Measurements from ENCODE around the gene PLXNB1. TPM values are rescaled to one million over a fixed set of nuclear protein-coding genes. Genes with fewer than 3 reads are reported as not detected.
A peak's percentile ranks its signal among the peaks of the same experiment; 100 is the strongest.

The PLXNB1 gene
- total and polyA plus RNA-seq, 2 of the 13 experiments (the other 11 are each of a cell fraction or from before 2014, with no cell fraction given): 86.0 to 143 TPM

GRCh38 chr3:48425281-48425812 is 4.5 kb downstream of the PLXNB1 start (continued):
- TF ChIP-seq SPEN (CRISPR knock-in tag; IDR thresholded peaks at IDR 0.05; ENCODE audit: low read depth) (no peak), ZSCAN12 (CRISPR knock-in tag; IDR thresholded peaks at IDR 0.05) (no peak), GPN1 (CRISPR knock-in tag; IDR thresholded peaks at IDR 0.05; ENCODE audit: borderline replicate concordance) (no peak), PATZ1 (CRISPR knock-in tag; IDR thresholded peaks at IDR 0.05) (peak; percentile 49; the same call in 1 of the 2 replicates), ZNF614 (CRISPR knock-in tag; IDR thresholded peaks at IDR 0.05; ENCODE audit: borderline replicate concordance) (no peak), RBM22 (optimal IDR thresholded peaks at IDR 0.05; ENCODE audit: low read length) (no peak), ZBTB10 (CRISPR knock-in tag; IDR thresholded peaks at IDR 0.05; ENCODE audit: borderline replicate concordance) (no peak), FOXO4 (CRISPR knock-in tag; conservative IDR thresholded peaks at IDR 0.05) (no peak), ZNF547 (CRISPR knock-in tag; IDR thresholded peaks at IDR 0.05) (no peak), ZFP41 (CRISPR knock-in tag; IDR thresholded peaks at IDR 0.05; ENCODE audit: borderline replicate concordance) (no peak), AKNA (CRISPR knock-in tag; IDR thresholded peaks at IDR 0.05; ENCODE audit: borderline replicate concordance) (no peak), ELF1 (CRISPR knock-in tag; IDR thresholded peaks at IDR 0.05) (no peak), ZNF512 (CRISPR knock-in tag; IDR thresholded peaks at IDR 0.05) (no peak), CSRNP2 (CRISPR knock-in tag; conservative IDR thresholded peaks at IDR 0.05; ENCODE audit: low read depth) (no peak)

Measured in HepG2 (cell line).